HG02678 (cell line): ENCODE measurements around the gene OR10K1.

Source experiments
- ATAC-seq: cut with Tn5 transposase; IDR thresholded peaks from one replicate; pipeline ENCODE4 v1.9.1; 2021; ENCODE audit warnings: mild to moderate bottlenecking, moderate library complexity; ENCODE audit not compliant: unreplicated experiment

Gene OR10K1

DNA sequence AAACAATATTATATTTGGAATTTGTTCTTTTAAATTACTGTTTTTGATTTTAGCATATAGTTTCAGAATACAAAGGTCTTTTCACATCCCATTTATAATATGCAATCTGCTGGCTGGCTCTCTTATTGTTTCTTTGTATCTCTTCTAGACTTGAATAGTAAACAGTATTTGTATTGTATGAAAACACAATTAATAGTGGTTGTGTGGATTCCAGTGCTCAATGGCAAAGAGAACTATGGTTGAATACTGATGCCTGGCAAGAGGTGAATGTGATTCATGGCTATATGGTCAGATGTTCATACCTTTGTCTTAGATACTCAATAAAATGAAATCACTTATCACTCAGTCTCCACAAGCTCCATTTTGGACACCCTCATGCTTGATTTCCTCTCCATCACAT, 55.3 kb downstream of the OR10K1 start:
- no peak for ATAC-seq
